ENCODE measurements around the gene CCDC86.

GRCh38 chr11:60798631-60799030 is 43.3 kb upstream of the CCDC86 start:
- TF ChIP-seq, protein P1, sequence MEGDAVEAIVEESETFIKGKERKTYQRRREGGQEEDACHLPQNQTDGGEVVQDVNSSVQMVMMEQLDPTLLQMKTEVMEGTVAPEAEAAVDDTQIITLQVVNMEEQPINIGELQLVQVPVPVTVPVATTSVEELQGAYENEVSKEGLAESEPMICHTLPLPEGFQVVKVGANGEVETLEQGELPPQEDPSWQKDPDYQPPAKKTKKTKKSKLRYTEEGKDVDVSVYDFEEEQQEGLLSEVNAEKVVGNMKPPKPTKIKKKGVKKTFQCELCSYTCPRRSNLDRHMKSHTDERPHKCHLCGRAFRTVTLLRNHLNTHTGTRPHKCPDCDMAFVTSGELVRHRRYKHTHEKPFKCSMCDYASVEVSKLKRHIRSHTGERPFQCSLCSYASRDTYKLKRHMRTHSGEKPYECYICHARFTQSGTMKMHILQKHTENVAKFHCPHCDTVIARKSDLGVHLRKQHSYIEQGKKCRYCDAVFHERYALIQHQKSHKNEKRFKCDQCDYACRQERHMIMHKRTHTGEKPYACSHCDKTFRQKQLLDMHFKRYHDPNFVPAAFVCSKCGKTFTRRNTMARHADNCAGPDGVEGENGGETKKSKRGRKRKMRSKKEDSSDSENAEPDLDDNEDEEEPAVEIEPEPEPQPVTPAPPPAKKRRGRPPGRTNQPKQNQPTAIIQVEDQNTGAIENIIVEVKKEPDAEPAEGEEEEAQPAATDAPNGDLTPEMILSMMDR (IDR thresholded peaks at IDR 0.05): no peak
- no peak for TF ChIP-seq POLR2A (IDR thresholded peaks at IDR 0.05)
